Heart left ventricle (tissue), 13 donors: ENCODE data around the gene TAF1B.

Experiments
- CTCF ChIP-seq, 12 donors: fragments of 200-600 bp; sonication (generic) in 4 of 12; IDR thresholded peaks; one replicate each; pipeline versions ENCODE4 v1.5.0 to v1.8.0; 2018 to 2022; ENCODE audit warnings: antibody characterized with exemption in 12 of 12, mild to moderate bottlenecking in 5 of 12
- POLR2A ChIP-seq, 2 donors: fragments of 450-650 bp; IDR thresholded peaks; one replicate each; pipeline ENCODE4 v1.6.1; 2017; ENCODE audit warnings: antibody characterized with exemption in 2 of 2, mild to moderate bottlenecking in 2 of 2, moderate library complexity in 2 of 2
- donor health status: ischemic (EF 13 %, LVEDD 7.1; RV severe dilation, severe dysfunction).
- donor health status: DM: no; HTN: yes; CAD: no.
- donor health status: DM: no; HTN: no; CAD: no.
- donor health status: ischemic (EF 25% LVEDD 6.9; RV normal size, moderate dysfunction).
- donor health status: ischemic (EF 25% LVEDD 5.7; RV mildly dilated, moderate dysfunction).
- donor health status: ischemic (EF 35%, LVEDD 5.7; RV mildly dilated, moderate dysfunction).
- donor health status: nonischemic (EF 11% LVEDD 7.7; RV severe dilation, severe dysfunction).
- donor health status: DM: yes; HTN: yes; CAD: no.
- donor health status: PGD.
- donor health status: ischemic (EF 29% LVEDD 5.4; RV normal size, mild dysfunction).
- donor health status: nonischemic (EF 23%, LVEDD 6.1; RV moderate dilation, normal function).

DNA sequence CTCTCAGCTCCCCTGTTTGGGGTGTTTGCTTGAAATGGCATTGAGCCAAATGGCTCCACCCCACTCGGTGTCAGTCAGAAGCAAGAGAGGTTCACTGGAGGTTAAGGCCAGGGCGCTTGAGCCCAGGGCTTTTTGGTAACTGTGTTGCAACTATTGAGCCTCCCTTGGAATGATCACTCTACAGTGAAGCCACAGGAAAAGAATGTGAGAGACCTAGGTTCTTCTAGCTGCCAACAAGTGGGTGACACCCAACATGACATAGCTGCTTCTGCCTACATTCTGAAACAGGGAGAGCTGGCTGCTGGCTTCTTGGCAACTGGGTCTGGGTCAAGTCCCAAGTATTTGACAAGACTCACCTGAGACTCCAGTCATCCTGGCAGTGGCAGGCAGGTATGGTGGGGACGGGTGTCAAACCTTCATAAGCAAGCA, 101.1 kb downstream of the TAF1B start:
- TF ChIP-seq CTCF (IDR thresholded peaks at IDR 0.05) (no peak), POLR2A (IDR thresholded peaks at IDR 0.05) (no peak)
